HEK293 (cell line): ENCODE data around the gene ABCC2.

Experiments
- CTCF ChIA-PET: fragments of 350-600 bp; formaldehyde crosslinking; extraction: SDS; loops from one replicate; lab custom pipeline; 2021; ENCODE audit warnings: antibody characterized with exemption; lab: Yijun Ruan, JAX
- POLR2A ChIA-PET: fragments of 300-600 bp; formaldehyde crosslinking; extraction: SDS; loops from one replicate; lab custom pipeline; 2020; ENCODE audit warnings: antibody characterized with exemption, inconsistent platforms; lab: Yijun Ruan, JAX
- H3K27ac ChIP-seq: fragments of 200-500 bp; sonication (Bioruptor generic); 2 replicates; pipeline ENCODE4 v1.5.1; 2014; ENCODE audit warnings: low read depth, low read length, control low read depth, inconsistent platforms; ENCODE audit errors: extremely low read depth
- H3K36me3 ChIP-seq, 2 experiments: fragments of 200-500 bp in 1 of 2; sonication (Bioruptor generic) in 1 of 2; 1 replicate in 1 of 2; 2 replicates in 1 of 2; pipeline ENCODE4 v1.5.1; 2014 to 2017; ENCODE audit warnings: inconsistent platforms in 2 of 2, low read length in 2 of 2; ENCODE audit not compliant: control insufficient read depth in 2 of 2, insufficient read depth in 1 of 2
- H3K4me1 ChIP-seq: fragments of 200-500 bp; sonication (Bioruptor generic); 2 replicates; pipeline ENCODE4 v1.5.1; 2014; ENCODE audit warnings: mild to moderate bottlenecking, low read length, inconsistent platforms; ENCODE audit not compliant: control insufficient read depth, insufficient read depth
- H3K4me3 ChIP-seq: 2 replicates; pipeline ENCODE4 v1.5.1; 2011; ENCODE audit warnings: low read depth, mild to moderate bottlenecking, control low read depth, low read length, moderate library complexity
- H3K9me3 ChIP-seq: fragments of 200-500 bp; sonication (Bioruptor generic); 2 replicates; pipeline ENCODE4 v1.5.1; 2014; ENCODE audit warnings: low read depth, low read length, inconsistent platforms; ENCODE audit not compliant: control insufficient read depth, insufficient read depth
- ATF2 ChIP-seq: fragments of 450-650 bp; formaldehyde crosslinking; IDR thresholded peaks from 2 replicates; pipeline ENCODE4 v1.5.1; 2016; ENCODE audit warnings: missing biosample characterization, missing genetic modification characterization, low read depth
- BCL11A ChIP-seq: fragments of 450-650 bp; formaldehyde crosslinking; IDR thresholded peaks from 2 replicates; pipeline ENCODE4 v1.5.1; 2016; ENCODE audit warnings: low read depth, missing biosample characterization, missing genetic modification characterization
- ELK4 ChIP-seq: IDR thresholded peaks from 2 replicates; pipeline ENCODE4 v1.6.1; 2011; ENCODE audit warnings: mild to moderate bottlenecking, low read depth, low read length, borderline replicate concordance
- FEZF1 ChIP-seq: fragments of 450-650 bp; formaldehyde crosslinking; IDR thresholded peaks from 2 replicates; pipeline ENCODE4 v1.5.1; 2016; ENCODE audit warnings: missing biosample characterization, missing genetic modification characterization
- GLIS1 ChIP-seq: fragments of 450-650 bp; formaldehyde crosslinking; IDR thresholded peaks from 2 replicates; pipeline ENCODE4 v1.5.1; 2016; ENCODE audit warnings: missing biosample characterization, missing genetic modification characterization
- HOXD13 ChIP-seq: sonication (generic); formaldehyde crosslinking; IDR thresholded peaks from 2 replicates; pipeline ENCODE4 v1.8.0; 2022; ENCODE audit warnings: missing genetic modification reagents, borderline replicate concordance
- INSM2 ChIP-seq: fragments of 450-650 bp; formaldehyde crosslinking; IDR thresholded peaks from 2 replicates; pipeline ENCODE4 v1.5.1; 2016; ENCODE audit warnings: missing biosample characterization, missing genetic modification characterization
- MZF1 ChIP-seq: fragments of 450-650 bp; formaldehyde crosslinking; IDR thresholded peaks from 2 replicates; pipeline ENCODE4 v1.5.1; 2017; ENCODE audit warnings: missing biosample characterization, missing genetic modification characterization, borderline replicate concordance
- RBAK ChIP-seq: fragments of 450-650 bp; formaldehyde crosslinking; IDR thresholded peaks from 2 replicates; pipeline ENCODE4 v1.5.1; 2016; ENCODE audit warnings: missing biosample characterization, missing genetic modification characterization
- SP3 ChIP-seq: fragments of 450-650 bp; formaldehyde crosslinking; IDR thresholded peaks from 2 replicates; pipeline ENCODE4 v1.5.1; 2016; ENCODE audit warnings: missing biosample characterization, missing genetic modification characterization
- ZFHX2 ChIP-seq: fragments of 450-650 bp; formaldehyde crosslinking; conservative IDR thresholded peaks from 2 replicates; pipeline ENCODE4 v1.5.1; 2016; ENCODE audit warnings: missing biosample characterization, missing genetic modification characterization
- ZFP41 ChIP-seq: fragments of 450-650 bp; formaldehyde crosslinking; IDR thresholded peaks from 2 replicates; pipeline ENCODE4 v1.5.1; 2016; ENCODE audit warnings: missing biosample characterization, missing genetic modification characterization, borderline replicate concordance
- ZNF114 ChIP-seq: fragments of 450-650 bp; formaldehyde crosslinking; IDR thresholded peaks from 2 replicates; pipeline ENCODE4 v1.5.0; 2017; ENCODE audit warnings: missing biosample characterization, missing genetic modification characterization
- ZNF140 ChIP-seq: fragments of 450-650 bp; formaldehyde crosslinking; IDR thresholded peaks from 2 replicates; pipeline ENCODE4 v1.5.1; 2016; ENCODE audit warnings: missing biosample characterization, missing genetic modification characterization
- ZNF174 ChIP-seq: fragments of 450-650 bp; formaldehyde crosslinking; IDR thresholded peaks from 2 replicates; pipeline ENCODE4 v1.5.0; 2017; ENCODE audit warnings: missing biosample characterization, mild to moderate bottlenecking, missing genetic modification characterization
- ZNF184 ChIP-seq: fragments of 450-650 bp; IDR thresholded peaks from 2 replicates; pipeline ENCODE4 v1.5.1; 2018; ENCODE audit warnings: missing biosample characterization, mild to moderate bottlenecking, missing genetic modification characterization
- ZNF23 ChIP-seq: fragments of 450-650 bp; formaldehyde crosslinking; IDR thresholded peaks from 2 replicates; pipeline ENCODE4 v1.5.1; 2016; ENCODE audit warnings: missing biosample characterization, missing genetic modification characterization, borderline replicate concordance
- ZNF26 ChIP-seq: fragments of 450-650 bp; formaldehyde crosslinking; IDR thresholded peaks from 2 replicates; pipeline ENCODE4 v1.5.1; 2016; ENCODE audit warnings: missing biosample characterization, missing genetic modification characterization
- ZNF335 ChIP-seq: fragments of 450-650 bp; formaldehyde crosslinking; conservative IDR thresholded peaks from 2 replicates; pipeline ENCODE4 v1.5.1; 2016; ENCODE audit warnings: missing biosample characterization, missing genetic modification characterization
- ZNF391 ChIP-seq: fragments of 450-650 bp; formaldehyde crosslinking; IDR thresholded peaks from 2 replicates; pipeline ENCODE4 v1.5.1; 2016; ENCODE audit warnings: low read depth, missing biosample characterization, missing genetic modification characterization, borderline replicate concordance
- ZNF473 ChIP-seq: fragments of 450-650 bp; formaldehyde crosslinking; IDR thresholded peaks from 2 replicates; pipeline ENCODE4 v1.5.1; 2017; ENCODE audit warnings: missing biosample characterization, missing genetic modification characterization
- ZNF560 ChIP-seq: fragments of 450-650 bp; formaldehyde crosslinking; IDR thresholded peaks from 2 replicates; pipeline ENCODE4 v1.5.1; 2017; ENCODE audit warnings: missing biosample characterization, missing genetic modification characterization, borderline replicate concordance
- ZNF561 ChIP-seq: fragments of 450-650 bp; IDR thresholded peaks from 2 replicates; pipeline ENCODE4 v1.5.1; 2018; ENCODE audit warnings: missing biosample characterization, missing genetic modification characterization, borderline replicate concordance
- ZNF580 ChIP-seq: fragments of 450-650 bp; formaldehyde crosslinking; IDR thresholded peaks from 2 replicates; pipeline ENCODE4 v1.5.1; 2016; ENCODE audit warnings: missing biosample characterization, missing genetic modification characterization
- ZNF585B ChIP-seq: fragments of 450-650 bp; formaldehyde crosslinking; IDR thresholded peaks from 2 replicates; pipeline ENCODE4 v1.5.1; 2016; ENCODE audit warnings: missing biosample characterization, missing genetic modification characterization
- ZNF624 ChIP-seq: fragments of 450-650 bp; formaldehyde crosslinking; IDR thresholded peaks from 2 replicates; pipeline ENCODE4 v1.5.1; 2017; ENCODE audit warnings: missing biosample characterization, missing genetic modification characterization
- ZNF626 ChIP-seq: fragments of 450-650 bp; sonication (Bioruptor Pico); formaldehyde crosslinking; IDR thresholded peaks from 2 replicates; pipeline ENCODE4 v1.5.1; 2018; ENCODE audit warnings: missing biosample characterization, missing genetic modification characterization, inconsistent platforms
- ZNF629 ChIP-seq: fragments of 450-650 bp; formaldehyde crosslinking; IDR thresholded peaks from 2 replicates; pipeline ENCODE4 v1.5.1; 2017; ENCODE audit warnings: missing biosample characterization, missing genetic modification characterization
- ZNF654 ChIP-seq: fragments of 450-650 bp; formaldehyde crosslinking; IDR thresholded peaks from 2 replicates; pipeline ENCODE4 v1.5.1; 2016; ENCODE audit warnings: low read depth, missing biosample characterization, missing genetic modification characterization
- ZNF747 ChIP-seq: fragments of 450-650 bp; formaldehyde crosslinking; IDR thresholded peaks from 2 replicates; pipeline ENCODE4 v1.5.1; 2016; ENCODE audit warnings: missing biosample characterization, missing genetic modification characterization
- ZNF76 ChIP-seq: fragments of 450-650 bp; formaldehyde crosslinking; IDR thresholded peaks from 2 replicates; pipeline ENCODE4; 2016; ENCODE audit warnings: low read depth, missing biosample characterization, missing genetic modification characterization, borderline replicate concordance
- ZSCAN30 ChIP-seq: fragments of 450-650 bp; IDR thresholded peaks from 2 replicates; pipeline ENCODE4 v1.5.1; 2018; ENCODE audit warnings: missing biosample characterization, mild to moderate bottlenecking, missing genetic modification characterization, moderate library complexity

The ABCC2 gene

GRCh38 chr10:99770408-99771045, 11.9 kb upstream of the ABCC2 start (continued):
- TF ChIP-seq ZNF26 (tag by site-specific recombination): no peak
- TF ChIP-seq ZNF114: no peak
- no peak for TF ChIP-seq ZNF335 (tag by site-specific recombination)
- TF ChIP-seq FEZF1 (tag by site-specific recombination): no peak
- no peak for TF ChIP-seq ZNF629
- no peak for TF ChIP-seq BCL11A (tag by site-specific recombination)

GRCh38 chr10:99775850-99776249, 6.6 kb upstream of the ABCC2 start:
- H3K27ac ChIP-seq: no peak overlapping the region
- H3K9me3 ChIP-seq: no peaks in the 10 kb centered on the region
- ChIA-PET POLR2A (interaction anchor here (1.0 kb wide), 1 partner anchor 44 kb away, joined by 3 read pairs; the partner anchor contains the start of genes COX15 and CUTC), CTCF (interaction anchor here (0.6 kb wide), 2 partner anchors 530 to 740 kb away, joined by 4 to 5 read pairs; no protein-coding TSS in a partner anchor)
- H3K4me1 ChIP-seq: peaks cover 13% of the 10 kb centered on the region
- H3K4me3 ChIP-seq: no peak overlapping the region
- no peaks in the 10 kb centered on the region for H3K36me3 ChIP-seq
- TF ChIP-seq GLIS1 (tag by site-specific recombination): no peak
- TF ChIP-seq ZSCAN30: no peak
- TF ChIP-seq ZNF76 (tag by site-specific recombination): no peak
- no peak for TF ChIP-seq HOXD13 (CRISPR knock-in tag)
- TF ChIP-seq ZFHX2: 0 out of 2 replicates have a peak, but pooled peaks have one; percentile 28
- TF ChIP-seq ZNF585B (tag by site-specific recombination): no peak
- TF ChIP-seq ZNF580: no peak
- TF ChIP-seq ZNF23 (tag by site-specific recombination): no peak
- peak; percentile 32; the same call in 1 of the 2 replicates for TF ChIP-seq SP3 (tag by site-specific recombination)
- no peak for TF ChIP-seq ZNF626
- no peak for TF ChIP-seq ZNF560
- no peak for TF ChIP-seq ZNF624 (tag by site-specific recombination)
- TF ChIP-seq ZNF473 (tag by site-specific recombination): no peak
- no peak for TF ChIP-seq ZNF391 (tag by site-specific recombination)
- TF ChIP-seq MZF1 (tag by site-specific recombination): no peak
- TF ChIP-seq ELK4: no peak
- TF ChIP-seq ZNF747 (tag by site-specific recombination): no peak
- no peak for TF ChIP-seq ZFP41 (tag by site-specific recombination)
- TF ChIP-seq ATF2 (tag by site-specific recombination): no peak
- TF ChIP-seq ZNF184 (tag by site-specific recombination): peak; percentile 15; the same call in 1 of the 2 replicates
- no peak for TF ChIP-seq RBAK (tag by site-specific recombination)
- no peak for TF ChIP-seq ZNF140
- no peak for TF ChIP-seq ZNF654 (tag by site-specific recombination)
- 0 out of 2 replicates have a peak, but pooled peaks have one; percentile 24 for TF ChIP-seq ZNF629
- TF ChIP-seq ZNF114: no peak
- no peak for TF ChIP-seq ZNF174
- TF ChIP-seq INSM2 (tag by site-specific recombination): no peak
- TF ChIP-seq ZNF561 (tag by site-specific recombination): no peak
